HG03571 (cell line): ENCODE results near the gene FHIT.
"Not testable (repeated sequence)": the region's sequence is repeated elsewhere in the genome, so short reads cannot be mapped to it uniquely, and the experiment has no call there.

Experiments
- ATAC-seq: cut with Tn5 transposase; IDR thresholded peaks from one replicate; pipeline ENCODE4 v1.9.1; 2021; ENCODE audit not compliant: unreplicated experiment

Gene FHIT

DNA sequence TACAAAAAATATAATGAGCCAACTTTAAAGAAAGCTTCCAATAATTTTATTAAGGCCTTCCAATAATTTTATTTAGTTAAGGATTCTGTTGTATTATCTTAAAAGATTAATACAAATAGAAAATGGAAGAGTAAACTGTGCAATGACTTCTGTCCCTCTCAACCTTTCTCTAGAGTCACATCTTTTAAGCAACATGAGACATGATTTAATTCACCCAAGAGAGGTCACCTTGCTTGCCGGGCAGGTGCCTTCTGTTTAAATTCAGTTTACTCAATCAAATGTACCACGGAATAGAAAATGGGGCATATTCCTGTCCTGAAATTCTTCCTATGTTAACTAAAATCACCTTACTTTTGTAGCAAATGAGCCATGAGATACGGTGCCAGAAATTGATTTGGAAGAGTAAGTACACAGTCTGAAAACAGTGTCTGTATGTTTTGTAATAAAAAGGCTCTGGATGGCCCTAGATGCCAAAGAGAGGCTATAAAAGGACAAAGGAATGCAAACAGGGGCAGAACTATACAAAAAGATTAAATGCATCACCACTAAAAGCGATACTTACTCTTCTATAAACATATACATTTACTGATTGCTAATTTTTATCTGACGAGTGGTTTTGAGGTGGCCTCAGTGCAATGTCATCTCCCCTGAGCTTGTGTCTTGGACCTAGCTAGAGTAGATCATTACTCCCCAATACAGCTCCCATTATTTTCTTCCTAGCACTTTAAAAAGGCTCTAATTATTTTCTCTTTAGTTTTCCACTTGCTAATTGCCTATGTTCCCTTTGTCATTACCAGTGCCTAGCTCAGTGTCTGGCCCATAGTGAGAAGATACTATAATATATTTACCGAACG lies 134.0 kb downstream of the FHIT start:
- ATAC-seq = no peak

DNA sequence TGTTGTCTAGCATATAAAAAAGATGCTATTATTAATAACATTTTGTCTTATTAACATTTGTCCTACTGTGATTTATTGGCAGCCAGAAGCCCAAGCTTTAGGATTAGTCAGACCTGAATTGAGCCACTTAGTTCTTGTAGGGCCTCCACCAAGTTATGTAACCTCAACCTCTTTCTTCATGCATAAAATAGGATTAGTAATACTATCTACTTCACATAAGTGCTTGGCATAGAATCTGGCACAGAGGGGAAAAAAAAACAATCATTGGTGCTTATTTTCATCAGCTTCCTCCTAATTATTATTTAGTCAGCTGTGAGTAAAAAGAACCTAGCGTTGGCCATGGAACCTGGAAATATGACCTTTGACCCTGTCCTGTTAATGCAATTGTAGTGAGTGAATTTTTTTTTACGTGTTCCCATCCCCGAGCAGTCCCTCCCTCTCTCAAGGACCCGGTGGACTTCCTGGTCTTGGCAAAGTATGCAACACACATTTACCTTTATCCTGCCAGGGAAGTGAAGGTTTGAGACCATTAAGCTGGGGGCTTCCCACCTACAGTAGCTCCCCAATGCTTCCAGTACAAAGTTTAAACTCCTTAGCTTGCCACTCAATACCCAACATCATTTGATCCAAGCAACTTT lies 136.8 kb downstream of the FHIT start:
- no peak for ATAC-seq

DNA sequence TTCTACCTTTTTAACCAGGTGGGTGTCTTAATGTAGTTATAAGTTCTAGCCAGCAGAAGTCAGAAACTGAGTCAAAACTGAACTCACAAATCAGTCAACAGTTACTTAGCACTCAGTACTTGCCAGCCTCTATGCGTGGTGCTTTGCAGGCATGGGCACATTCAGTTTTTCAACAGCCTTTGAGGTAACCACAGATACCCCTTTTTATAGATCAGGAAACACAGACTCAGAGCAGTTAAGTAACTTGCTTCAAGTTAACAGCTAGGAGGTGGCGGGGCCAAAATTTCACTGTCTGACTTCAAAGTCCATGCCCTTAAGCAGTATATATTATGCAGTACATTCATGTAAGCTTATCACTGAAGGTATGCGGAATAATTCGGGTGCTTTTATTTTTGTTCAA lies 139.4 kb downstream of the FHIT start:
- peak; percentile 36 for ATAC-seq

DNA sequence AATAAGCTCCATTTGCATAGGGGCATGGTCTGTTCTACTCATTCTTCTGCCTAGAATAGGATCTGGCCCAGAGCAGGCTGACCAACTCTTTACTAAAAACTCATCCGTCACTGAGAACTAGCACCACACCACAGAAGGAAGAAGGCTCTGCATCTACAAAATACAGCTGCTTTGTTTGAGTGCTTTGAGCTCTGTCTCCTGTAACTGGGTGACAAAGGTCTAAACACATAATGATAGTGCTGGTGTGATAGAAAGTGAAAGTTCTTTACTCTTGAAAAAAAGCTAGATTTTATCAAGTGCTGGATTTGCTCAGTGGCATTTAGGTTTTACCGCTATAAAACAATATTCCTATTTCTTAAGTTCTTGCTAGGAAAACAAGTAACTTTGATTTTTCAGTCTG lies 140.7 kb downstream of the FHIT start:
- ATAC-seq = peak; percentile 54

DNA sequence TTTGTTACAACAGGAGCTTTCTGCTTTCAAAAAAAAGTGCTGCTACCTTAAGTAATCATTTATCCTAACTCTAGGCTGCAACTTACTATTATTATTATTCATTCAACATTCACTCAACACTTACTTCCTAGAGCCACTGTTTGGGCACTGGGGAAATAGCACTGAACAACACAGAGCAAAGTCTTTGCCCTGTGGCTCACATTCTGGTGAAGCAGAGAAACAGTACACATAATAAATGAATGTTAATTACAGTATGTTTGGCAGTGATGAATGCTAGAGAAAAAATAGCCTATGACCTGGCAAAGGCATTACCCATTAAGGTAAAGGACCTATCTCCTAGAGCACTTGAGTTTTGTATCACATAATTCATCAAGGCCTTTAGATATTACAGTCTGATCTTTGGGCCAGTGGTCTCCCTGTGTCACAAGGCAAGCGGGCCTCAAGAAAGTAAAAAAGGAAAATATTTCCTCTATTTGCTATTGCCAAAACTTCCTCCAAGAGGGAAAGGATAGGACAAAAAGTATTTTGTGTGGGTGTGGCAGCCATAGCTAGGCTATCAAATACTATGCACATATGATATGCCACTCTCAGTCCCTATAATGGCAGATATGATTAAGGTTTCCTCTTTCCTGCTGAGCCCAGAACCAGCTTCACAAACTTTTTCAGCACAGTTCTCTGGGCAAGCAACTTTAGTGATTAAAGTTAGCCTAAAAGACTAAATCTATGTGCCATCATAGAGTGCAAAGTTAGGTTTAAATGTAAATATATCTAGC lies 142.8 kb downstream of the FHIT start:
- ATAC-seq = no peak

DNA sequence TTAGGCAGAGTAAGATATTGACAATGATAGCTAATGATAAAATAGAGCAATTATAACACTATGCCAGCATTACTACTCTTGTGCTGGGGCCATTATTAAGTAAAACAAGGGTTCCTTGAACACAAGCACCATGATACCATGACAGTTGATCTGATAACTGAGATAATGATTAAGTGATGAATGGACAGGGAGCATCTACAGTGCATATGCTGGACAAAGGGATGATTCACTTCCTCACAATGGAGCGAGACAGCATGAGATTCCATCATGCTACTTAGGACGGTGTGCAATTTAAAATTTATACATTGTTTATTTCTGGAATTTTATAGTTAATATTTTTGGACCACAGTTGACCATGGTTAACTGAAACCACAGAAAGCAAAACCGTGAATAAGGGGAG lies 156.6 kb downstream of the FHIT start:
- no peak for ATAC-seq

DNA sequence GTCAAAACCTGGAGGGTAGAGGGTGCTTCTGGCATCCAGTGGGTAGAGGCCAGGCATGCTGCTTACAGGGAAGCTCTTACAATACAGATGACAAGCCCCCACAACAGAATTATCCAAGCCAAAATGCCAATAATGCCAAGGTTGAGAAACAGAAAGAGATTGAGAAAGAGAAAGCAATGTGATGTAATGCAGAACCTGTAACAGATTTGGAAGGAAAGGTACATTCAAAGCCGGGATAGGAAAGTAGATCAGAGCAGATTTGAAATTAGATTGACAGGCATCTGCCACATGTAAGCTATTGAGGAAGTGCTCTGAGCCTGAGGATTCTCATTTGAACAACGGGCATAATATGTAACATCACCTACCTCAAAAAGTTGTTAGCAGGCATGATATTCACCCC lies 157.9 kb downstream of the FHIT start:
- no peak for ATAC-seq

DNA sequence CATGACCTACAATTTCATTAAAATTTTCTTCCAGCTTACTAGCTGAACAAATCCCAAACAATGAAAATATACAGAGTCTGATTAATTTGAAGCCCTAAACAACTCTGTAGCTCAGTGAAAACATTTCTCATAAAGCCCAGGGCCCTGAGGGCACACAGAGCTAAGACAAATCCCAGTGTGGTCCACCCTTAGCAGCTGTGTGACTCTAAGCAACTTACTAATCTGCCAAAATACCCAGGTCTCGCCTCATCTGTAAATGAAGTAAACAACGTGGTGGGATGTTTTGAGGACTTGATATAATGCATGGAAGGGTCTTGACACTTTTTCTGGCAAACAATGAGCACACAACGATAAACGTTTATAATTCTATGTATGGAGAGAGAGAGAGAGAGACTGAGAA lies 158.4 kb downstream of the FHIT start:
- no peak for ATAC-seq

DNA sequence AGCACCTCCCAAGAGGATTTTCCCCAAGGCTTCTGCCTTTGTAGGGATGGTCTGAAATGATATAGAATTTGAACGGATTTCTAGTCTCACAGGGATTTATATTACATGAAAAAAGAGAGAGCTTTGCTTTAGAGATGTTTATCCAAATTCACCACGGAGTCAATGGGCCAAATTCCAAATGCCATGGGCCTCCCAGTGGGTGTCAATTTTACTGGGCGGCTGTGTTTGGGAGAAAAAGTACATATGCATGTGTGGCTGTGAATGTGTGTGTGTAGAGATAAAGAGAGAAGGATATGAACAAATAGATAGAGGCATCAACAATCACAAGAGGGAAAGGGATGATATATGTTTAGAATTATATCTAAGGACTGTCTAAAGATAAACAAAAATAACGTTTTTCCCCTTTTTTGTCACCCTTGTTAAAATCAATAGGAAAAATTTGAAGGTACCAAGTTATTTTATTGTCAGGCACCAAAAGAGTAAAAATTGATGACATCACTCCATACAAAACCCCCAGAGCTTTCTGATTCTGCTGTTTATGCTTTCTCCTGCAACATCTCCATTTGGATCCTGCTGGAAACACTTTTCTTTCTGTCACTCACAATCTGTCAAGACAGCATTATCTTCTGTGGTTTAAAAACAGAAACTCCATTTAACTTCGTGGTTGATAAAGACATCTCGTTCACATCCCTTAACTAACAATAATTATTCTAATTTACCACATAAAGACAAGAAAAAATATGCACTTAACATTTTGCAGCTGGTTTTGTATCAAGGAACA lies 160.7 kb downstream of the FHIT start:
- no peak for ATAC-seq

DNA sequence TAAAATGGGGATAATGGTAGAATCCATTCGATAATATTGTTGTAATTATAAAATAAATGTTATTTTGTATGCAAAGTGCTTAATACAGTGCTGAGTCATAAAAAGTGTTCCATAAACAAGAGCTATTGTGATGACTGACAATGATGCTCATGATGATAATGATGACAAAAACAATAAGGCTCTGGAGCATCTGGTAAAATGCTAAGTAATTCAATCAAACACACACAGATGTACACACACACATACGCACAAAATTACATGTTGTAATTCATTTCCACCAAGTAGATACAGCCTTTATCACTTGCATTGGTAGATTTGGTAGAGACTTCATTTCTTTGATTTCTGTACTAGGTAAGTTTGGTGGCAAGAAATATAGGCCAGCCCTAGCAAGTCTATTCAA lies 163.8 kb downstream of the FHIT start:
- no peak for ATAC-seq

DNA sequence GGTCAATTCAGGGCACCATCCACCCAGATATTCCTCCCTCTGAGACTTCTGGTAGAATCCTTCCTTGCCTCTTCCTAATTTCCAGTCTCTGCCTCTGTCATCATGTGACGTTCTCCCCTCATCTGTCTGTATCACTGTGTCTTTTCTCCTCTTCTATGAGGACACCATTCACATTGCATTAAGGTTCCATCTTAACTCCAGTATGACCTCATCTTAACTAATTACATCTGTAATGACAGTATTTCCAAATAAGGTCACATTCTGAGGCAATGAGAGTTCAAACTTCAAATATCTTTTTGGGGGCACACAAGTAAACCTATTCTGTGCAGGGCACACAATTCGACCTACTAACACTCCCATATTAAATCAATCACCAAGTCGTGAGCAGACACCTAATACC lies 169.7 kb downstream of the FHIT start:
- no peak for ATAC-seq

DNA sequence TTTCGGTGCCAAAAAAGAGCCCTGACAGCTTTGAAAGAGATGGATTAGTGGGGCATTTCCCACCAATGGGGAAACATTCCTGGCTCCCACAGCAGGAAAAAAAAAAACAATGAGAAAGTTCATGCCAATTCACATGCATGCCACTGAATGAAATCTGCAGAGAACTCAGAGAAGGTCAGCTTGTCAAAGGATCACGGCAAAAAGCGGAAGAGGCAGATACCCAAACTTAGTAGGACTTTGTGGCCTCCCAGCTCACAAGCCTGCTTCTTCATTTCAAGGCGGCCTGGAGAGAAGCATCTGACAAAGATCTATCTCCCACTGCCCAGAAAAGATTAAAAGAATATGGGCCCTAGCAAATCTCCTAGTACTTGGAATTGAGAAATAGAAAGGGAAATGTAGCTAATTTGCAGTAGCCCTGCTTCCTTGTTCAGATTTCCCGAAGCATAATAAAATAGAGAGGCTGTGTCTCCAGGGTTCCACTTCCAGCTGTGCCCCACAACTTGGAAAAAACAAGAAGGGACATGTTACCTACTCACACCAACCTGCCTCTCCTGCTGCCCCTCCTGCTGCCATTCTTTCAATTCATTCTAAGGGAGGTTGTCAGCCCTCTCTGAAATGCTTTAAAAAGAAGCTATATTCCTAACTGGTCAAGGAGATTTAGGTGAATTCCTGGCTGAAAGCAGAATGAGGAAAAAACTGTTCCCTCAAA lies 170.4 kb downstream of the FHIT start:
- ATAC-seq = no peak

DNA sequence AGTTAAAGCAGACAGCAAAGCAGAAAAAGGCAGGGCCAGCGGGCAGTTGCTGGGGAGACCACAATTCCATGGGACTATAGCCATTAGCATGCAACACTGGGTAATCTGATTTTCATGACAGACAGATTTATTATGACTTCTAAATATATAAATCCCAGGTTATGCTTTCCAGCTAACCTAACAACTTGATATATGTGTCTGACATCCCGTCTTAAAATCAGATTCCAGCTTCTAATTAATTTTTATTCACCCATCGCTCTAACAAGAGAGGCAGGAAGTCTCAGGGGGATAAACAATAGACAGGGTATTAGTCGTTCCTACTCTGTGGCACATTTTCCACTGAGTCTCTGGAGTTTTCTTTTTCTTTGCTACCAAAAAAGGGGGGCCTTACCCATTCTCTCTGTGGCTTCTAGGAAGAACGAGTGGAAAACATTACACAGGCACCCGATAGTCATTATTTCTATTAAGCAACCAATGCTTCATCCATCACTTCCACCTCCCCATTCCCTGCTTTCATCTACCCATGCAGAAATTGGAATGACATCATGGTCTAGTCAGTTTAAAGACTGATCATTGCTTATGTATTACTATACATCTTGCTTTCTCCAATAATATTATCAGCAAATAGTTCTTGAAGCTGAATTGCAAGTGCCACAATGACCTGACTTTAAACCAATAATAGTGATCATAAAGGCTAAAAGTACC lies 173.1 kb downstream of the FHIT start:
- ATAC-seq = no peak

DNA sequence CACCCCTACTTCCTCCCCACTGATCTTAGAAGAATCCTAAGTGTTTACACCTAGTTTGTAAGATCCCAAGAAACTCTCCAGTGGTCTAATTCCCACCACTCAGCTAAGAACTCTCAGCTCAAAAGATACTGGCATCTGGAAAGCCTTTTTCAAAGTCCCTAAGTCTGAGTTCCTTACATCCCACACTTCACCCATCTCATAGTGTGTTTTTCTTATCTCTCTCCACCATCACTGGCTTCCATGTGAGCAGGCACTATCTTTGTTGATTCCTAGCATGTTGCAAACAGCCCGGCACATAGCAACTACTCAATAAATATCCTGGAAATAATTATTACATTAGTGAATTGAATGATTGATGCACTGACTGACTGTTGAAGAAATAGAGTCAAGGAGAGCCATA lies 173.7 kb downstream of the FHIT start:
- no peak for ATAC-seq

DNA sequence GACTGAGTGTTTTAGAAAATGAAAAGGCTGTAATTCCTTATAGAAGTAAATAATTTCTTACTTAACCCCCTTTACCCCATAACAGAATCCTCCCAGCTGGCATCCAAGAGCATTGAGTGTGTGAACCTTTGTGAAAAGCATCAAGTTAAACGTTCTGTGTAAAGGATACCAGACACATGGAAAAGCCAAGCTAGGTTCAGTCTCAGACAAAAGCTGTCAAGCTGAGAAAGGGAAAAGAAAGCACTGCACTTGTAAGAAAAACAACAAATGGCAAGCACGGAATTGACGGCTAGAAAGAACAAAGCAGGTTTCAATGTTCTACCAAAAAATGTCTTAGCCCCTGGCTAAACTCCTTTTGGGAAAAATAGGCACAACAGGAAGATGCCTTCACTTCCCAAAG lies 176.5 kb downstream of the FHIT start:
- no peak for ATAC-seq

DNA sequence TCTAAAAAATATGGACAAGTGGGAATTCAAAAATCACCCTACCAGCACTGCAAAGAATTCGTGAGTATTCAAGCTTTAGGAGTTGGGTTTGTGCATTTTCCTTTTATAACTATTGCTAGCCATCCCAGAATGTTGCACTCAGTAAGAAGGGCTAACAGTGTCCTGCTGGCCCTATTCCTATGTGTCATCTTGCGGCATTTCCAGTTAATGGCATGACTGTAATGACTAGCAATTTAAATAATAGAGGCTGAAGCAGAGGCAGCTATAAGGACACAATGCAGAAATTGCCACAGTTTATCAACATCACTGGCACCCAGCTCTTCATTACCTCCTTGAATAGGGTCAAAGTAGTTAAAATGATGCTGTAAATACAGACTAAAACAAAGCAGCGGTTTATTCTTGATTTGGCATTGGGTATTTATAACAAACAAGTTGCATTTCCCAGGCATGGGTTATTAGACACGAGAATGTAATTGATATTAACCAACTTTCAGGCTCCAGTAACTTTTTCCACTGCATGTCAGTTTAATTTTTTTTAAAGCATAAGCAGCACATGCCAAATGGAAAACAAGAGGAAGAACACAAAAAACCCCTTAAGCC lies 177.6 kb downstream of the FHIT start:
- no peak for ATAC-seq

DNA sequence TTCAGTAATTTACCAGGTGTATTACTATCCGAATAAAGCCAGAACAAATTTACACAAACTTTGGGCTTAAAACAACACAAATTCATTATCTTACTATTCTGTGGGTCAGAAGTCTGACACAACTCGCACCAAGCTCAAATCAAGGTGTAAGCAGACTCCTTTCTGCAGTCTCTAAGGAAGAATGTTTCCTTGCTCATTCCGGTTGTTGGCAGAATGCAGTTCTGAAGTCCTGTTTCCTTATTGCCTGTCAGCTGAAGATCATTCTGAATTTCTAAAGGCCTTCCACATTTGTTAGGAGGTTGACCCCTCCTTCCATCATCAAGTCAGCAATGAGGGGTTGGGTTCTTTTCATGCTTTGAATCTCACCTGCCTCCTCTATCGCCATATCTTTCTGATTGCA lies 183.2 kb downstream of the FHIT start:
- ATAC-seq = no peak

DNA sequence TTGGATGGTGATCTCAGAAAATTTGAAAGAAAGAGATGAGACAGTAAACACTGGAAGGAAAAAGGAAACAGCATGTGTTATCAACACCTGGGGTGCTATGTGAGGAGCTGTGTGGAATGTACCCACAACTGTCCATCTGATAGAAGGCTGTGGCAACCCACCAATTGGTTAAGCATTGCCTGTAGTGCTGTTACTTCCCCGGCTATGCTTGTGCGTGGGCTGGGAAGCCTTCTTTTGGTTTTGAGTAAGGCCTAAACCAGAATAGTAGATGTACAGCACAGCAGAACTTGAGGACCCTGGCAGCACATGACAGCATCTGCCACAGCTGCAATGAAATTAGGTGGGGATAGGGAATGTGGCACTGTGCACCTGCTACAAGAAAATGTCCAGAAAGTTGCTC lies 184.5 kb downstream of the FHIT start:
- ATAC-seq = no peak

DNA sequence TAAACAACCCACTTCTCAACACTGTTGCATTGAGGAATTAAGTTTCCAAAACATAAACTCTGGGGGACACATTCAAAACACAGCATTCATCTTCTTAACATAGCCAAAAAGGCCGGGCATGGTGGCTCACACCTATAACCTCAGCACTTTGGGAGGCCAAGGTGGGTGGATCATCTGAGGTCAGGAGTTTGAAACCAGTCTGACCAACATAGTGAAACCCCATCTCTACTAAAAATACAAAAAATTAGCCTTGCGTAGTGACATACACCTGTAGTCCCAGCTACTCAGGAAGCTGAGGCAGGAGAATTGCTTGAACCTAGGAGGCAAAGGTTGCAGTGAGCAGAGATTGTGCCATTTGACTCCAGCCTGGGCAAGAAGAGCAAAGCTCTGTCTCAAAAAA lies 185.0 kb downstream of the FHIT start:
- ATAC-seq = not testable (repeated sequence)
